Ascending aorta (tissue), 2 donors: ENCODE measurements around the gene SYTL2. TPM values are rescaled to one million over a fixed set of nuclear protein-coding genes. Genes with fewer than 3 reads are reported as not detected.

Source experiments
- DNase-seq, 2 donors: peaks; one replicate each; pipeline ENCODE4 v3.0.0-alpha.2; 2019; ENCODE audit warnings: low spot score in 2 of 2
- H3K27ac ChIP-seq, 2 donors: fragments of 200-600 bp; sonication (generic); one replicate each; pipeline ENCODE4 v1.5.1; 2016 to 2017; ENCODE audit warnings: mild to moderate bottlenecking in 1 of 2
- H3K27me3 ChIP-seq: fragments of 200-600 bp; sonication (generic); one replicate; pipeline ENCODE4 v1.5.1; 2017
- H3K36me3 ChIP-seq, 2 donors: fragments of 200-600 bp; sonication (generic); one replicate each; pipeline ENCODE4 v1.5.1; 2016
- H3K4me1 ChIP-seq, 2 donors: fragments of 200-600 bp; sonication (generic); one replicate each; pipeline ENCODE4 v1.5.1; 2016 to 2017; ENCODE audit warnings: mild to moderate bottlenecking in 1 of 2
- H3K4me3 ChIP-seq, 2 donors: fragments of 200-600 bp; sonication (generic); one replicate each; pipeline ENCODE4 v1.5.1; 2016 to 2017; ENCODE audit warnings: mild to moderate bottlenecking in 1 of 2
- H3K9me3 ChIP-seq, 2 donors: fragments of 200-600 bp; sonication (generic); one replicate each; pipeline ENCODE4 v1.5.1; 2016
- intact Hi-C: fragments of 100-400 bp; cut with DNase I; formaldehyde crosslinking; loops from one replicate; pipeline ENCODE4 v1.15.1; 2023
- total RNA-seq: library from RNA; depleted of rRNA; stranded (reverse); fragments of >200 nt; gene quantifications from one replicate; pipeline ENCODE4 v1.1.0, GENCODE V29; 2016
- TF ChIP-seq, protein P1 (sequence below), 3 experiments: fragments of 200-600 bp in 2 of 3; fragments of 450-650 bp in 1 of 3; sonication (generic) in 2 of 3; IDR thresholded peaks; one replicate each; pipeline ENCODE4 v1.5.1; 2016 to 2019; ENCODE audit warnings: antibody characterized with exemption in 3 of 3, mild to moderate bottlenecking in 1 of 3, moderate library complexity in 1 of 3

The SYTL2 gene
- total RNA-seq, 1 donor from 2014 or later: 151 TPM

DNA sequence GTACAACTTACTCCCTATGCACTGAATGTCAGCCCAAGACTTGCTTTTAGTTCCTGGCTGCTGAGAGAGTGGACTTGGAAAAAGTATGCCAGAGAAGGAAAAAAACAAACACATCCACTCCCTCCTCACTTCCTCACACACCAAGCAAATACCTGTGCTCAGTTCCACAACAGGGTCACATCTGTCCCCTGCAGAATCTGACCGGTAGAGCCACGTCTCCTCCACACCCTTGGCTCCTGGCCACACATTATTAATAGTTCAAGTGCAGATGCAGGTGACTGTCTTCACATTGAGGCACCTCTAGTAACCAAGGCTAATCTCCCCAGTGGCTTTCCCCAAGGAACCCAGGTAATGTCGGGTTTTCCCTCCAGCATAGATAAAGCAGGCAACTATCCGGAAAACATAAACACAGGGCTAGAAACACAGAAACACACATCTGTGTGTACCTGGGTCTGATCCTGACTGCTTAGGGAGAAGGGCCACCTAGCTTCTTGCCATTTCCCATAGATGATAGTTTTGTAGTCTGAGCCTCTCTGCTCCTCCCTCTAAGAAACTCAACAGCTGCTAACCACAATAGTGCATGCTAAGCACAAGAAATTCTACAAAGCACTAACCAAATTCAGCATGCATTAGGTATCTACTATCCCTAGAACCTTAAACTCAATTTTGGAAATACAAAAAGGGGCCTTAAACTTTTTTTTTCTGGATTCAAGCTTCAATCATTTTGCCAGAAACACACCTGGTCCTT lies 10.2 kb downstream of the SYTL2 start:
- no peaks in the 10 kb centered on the region for H3K9me3 ChIP-seq
- no peaks in the 10 kb centered on the region for H3K4me1 ChIP-seq
- TF ChIP-seq, protein P1, sequence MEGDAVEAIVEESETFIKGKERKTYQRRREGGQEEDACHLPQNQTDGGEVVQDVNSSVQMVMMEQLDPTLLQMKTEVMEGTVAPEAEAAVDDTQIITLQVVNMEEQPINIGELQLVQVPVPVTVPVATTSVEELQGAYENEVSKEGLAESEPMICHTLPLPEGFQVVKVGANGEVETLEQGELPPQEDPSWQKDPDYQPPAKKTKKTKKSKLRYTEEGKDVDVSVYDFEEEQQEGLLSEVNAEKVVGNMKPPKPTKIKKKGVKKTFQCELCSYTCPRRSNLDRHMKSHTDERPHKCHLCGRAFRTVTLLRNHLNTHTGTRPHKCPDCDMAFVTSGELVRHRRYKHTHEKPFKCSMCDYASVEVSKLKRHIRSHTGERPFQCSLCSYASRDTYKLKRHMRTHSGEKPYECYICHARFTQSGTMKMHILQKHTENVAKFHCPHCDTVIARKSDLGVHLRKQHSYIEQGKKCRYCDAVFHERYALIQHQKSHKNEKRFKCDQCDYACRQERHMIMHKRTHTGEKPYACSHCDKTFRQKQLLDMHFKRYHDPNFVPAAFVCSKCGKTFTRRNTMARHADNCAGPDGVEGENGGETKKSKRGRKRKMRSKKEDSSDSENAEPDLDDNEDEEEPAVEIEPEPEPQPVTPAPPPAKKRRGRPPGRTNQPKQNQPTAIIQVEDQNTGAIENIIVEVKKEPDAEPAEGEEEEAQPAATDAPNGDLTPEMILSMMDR (IDR thresholded peaks at IDR 0.05): no peak
- no peak overlapping the region for H3K4me3 ChIP-seq
- DNase-seq: no peak
- no peaks in the 10 kb centered on the region for H3K36me3 ChIP-seq
- H3K27ac ChIP-seq: no peak overlapping the region
- no peaks in the 10 kb centered on the region for H3K27me3 ChIP-seq
- intact Hi-C loops: no loop called here

- H3K27ac ChIP-seq: no peak overlapping the region
- DNase-seq: no peak
- intact Hi-C loops: no loop called here
- H3K36me3 ChIP-seq: no peaks in the 10 kb centered on the region
- no peaks in the 10 kb centered on the region for H3K27me3 ChIP-seq
- H3K4me1 ChIP-seq: no peaks in the 10 kb centered on the region
- TF ChIP-seq, protein P1 (IDR thresholded peaks at IDR 0.05): no peak
- H3K9me3 ChIP-seq: no peaks in the 10 kb centered on the region
- no peak overlapping the region for H3K4me3 ChIP-seq
Observed at GRCh38 chr11:85799142-85799541, 11.8 kb downstream of the SYTL2 start.

GRCh38 chr11:85798361-85798760 lies 12.6 kb downstream of the SYTL2 start:
- Histone ChIP-seq H3K36me3 (no peaks in the 10 kb centered on the region), H3K9me3 (no peaks in the 10 kb centered on the region), H3K4me3 (no peak overlapping the region), H3K27me3 (no peaks in the 10 kb centered on the region), H3K4me1 (no peaks in the 10 kb centered on the region), H3K27ac (no peak overlapping the region)
- TF ChIP-seq, protein P1 (IDR thresholded peaks at IDR 0.05): no peak
- intact Hi-C loops: no loop called here
- DNase-seq: no peak

DNA sequence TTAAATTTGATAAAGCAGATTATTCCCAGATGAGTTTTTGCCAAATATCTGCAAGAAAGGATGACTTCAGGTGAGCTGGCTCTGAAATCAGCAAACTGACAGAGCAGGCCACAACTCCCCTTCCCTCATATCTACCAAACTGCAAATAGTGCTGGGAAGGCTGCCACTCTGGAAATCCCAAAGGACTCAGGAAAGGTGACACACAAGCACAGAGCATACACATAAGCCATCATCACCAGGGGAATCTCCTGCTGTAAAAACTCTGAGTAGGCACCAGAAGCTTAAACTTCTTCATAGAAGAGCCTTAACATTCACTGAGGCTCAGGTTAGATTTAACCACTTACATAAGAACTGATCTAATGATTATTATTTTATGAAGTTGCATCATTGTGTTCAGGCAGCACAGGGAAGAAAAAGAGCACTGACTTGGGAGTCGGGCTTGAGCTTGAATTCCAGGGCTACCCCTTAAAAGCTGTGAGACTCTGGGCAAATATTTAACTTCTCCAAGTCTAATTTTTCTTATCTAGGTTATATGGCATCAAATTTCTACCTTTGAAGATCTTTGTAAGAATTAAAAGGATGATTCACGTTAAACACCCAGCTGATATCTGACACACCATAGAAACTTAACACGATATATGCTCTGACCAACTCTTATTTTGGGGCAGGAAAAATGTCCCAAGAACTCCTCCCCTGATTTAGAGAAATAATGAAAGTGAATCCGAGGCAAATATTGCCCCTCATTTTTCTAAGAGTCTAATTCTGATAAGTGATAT lies 15.0 kb downstream of the SYTL2 start:
- Histone ChIP-seq H3K4me3 (no peak overlapping the region), H3K9me3 (no peaks in the 10 kb centered on the region), H3K27ac (no peak overlapping the region), H3K27me3 (no peaks in the 10 kb centered on the region), H3K36me3 (no peaks in the 10 kb centered on the region), H3K4me1 (no peaks in the 10 kb centered on the region)
- intact Hi-C loops: loop anchor here (2.0 kb wide), 1 partner anchor 55 kb away; no protein-coding TSS in a partner anchor
- DNase-seq: no peak
- TF ChIP-seq, protein P1 (IDR thresholded peaks at IDR 0.05): no peak

GRCh38 chr11:85791409-85791990 lies 19.4 kb downstream of the SYTL2 start:
- no peak overlapping the region for H3K4me3 ChIP-seq
- TF ChIP-seq, protein P1 (IDR thresholded peaks at IDR 0.05): no peak
- no peak for DNase-seq
- H3K36me3 ChIP-seq: no peaks in the 10 kb centered on the region
- no peaks in the 10 kb centered on the region for H3K4me1 ChIP-seq
- intact Hi-C loops: no loop called here
- no peaks in the 10 kb centered on the region for H3K27me3 ChIP-seq
- H3K9me3 ChIP-seq: no peaks in the 10 kb centered on the region
- H3K27ac ChIP-seq: no peak overlapping the region
